HG02885 (cell line): ENCODE results near the gene NELFA.
A peak's percentile ranks its signal among the peaks of the same experiment; 100 is the strongest.

Source experiments
- ATAC-seq: cut with Tn5 transposase; IDR thresholded peaks from one replicate; pipeline ENCODE4 v1.9.1; 2021; ENCODE audit warnings: mild to moderate bottlenecking; ENCODE audit not compliant: unreplicated experiment, poor library complexity

Gene NELFA

DNA sequence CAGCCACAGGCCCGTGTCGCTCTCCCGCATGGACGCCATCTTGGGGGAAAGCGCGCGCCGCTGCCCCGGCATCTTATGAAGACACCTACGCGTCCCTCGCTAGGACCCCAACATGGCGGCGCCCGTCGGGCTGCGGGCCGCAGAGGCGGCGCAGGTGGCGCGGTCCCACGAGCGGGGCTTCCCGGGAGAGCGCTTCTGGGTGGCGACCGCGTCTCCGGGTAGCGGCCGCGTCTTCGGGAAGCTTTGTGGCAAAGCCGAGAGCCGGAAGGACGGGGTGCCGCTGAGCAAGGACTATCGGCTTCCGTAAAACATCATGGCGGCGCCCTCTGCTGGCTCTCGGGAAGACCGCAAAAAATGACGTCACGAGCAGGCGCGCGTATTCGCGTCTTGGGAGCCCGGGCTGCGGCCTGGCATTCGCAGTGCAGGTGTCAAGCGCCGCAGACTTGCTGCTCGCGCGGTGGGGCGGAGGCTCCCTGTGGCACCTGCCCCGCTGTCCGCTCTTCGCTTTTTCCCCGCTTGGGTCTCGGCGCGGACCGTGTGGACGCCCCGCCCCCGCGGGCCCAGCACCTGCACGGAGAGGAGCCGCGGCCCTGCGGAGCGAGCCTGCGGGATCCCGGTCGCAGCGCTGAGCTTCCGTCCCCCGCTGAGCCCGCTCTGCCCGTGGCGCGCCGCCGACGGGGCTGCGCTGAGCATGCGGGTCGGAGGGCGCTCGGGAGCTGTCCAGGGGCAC is at the start of gene NELFA:
NELFA (minus strand) TSS at position 54 of the 730 bp plus-strand sequence; CDS start at position 39, 15 bp downstream.
- peak; percentile 81 for ATAC-seq

DNA sequence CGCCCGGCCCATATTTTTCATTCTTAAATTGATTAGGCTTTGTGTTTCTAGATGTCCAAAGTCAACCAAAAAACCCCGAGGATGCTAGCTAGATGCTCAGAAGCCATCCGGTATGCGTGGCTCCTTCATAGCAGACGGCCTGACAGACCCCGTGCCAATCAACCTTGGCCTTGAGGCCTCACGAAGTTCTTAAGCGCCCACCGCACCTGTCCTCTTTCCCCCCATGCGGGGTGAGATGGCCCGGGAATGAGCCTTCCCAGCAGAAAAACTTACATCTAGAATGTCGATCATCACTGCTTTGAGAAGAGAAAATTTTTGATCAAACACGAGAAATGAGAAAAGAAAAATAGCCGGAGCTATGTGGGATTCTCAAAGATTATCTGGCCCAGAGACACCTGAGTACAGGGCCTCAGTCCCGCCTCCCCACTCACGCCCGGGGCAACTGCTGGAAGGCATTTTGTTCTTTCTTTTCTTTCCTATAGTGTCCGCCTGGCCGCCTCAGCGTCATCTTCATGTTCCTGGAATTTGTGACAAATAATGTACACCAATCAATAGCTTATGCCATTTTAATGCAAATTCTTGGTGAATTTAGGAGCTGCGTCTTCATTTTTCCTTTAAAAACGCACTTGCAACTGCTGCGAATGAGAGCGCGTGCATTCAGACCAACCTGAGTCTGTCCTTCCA is 48.8 kb upstream of the NELFA start:
- no peak for ATAC-seq

DNA sequence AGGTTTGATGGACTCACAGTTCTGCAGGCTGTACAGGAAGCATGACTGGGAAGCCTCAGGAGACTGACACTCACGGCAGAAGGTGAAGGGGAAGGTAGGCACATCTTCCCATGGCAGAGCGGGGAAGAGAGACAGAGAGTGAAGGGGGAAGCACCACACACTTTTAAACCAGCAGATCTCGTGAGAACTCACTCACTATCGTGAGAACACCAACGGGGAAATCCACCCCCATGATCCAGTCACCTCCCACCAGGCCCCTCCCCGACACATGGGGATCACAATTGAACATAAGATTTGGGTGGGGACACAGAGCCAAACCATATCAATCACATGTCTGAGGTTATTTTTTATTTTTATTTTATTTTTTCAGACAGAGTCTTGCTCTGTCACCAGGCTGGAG is 45.4 kb upstream of the NELFA start:
- ATAC-seq = no peak

DNA sequence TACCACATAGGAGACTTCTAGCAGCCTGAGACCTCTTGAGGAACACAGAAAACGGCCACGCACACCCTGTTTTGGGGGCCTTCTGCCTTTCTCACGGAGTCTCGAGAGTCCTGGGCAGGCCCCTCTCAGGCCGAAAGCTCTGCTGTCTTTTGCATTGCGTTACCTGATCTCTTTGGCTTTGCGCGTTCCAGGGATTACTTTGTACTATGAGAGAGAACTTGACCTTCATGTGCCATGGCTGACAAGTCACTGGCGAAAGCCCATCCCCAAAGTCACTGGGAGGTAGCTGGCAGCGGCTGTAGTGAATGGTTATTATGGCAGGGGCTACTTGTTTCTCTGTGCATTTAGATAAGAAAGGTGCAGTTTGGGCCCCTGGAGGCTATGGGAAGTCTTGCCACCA is 42.3 kb upstream of the NELFA start:
- ATAC-seq = no peak

GRCh38 chr4:2049811-2050210 is 41.0 kb upstream of the NELFA start:
- ATAC-seq = no peak

GRCh38 chr4:2049381-2049780 is 40.6 kb upstream of the NELFA start:
- ATAC-seq = no peak

DNA sequence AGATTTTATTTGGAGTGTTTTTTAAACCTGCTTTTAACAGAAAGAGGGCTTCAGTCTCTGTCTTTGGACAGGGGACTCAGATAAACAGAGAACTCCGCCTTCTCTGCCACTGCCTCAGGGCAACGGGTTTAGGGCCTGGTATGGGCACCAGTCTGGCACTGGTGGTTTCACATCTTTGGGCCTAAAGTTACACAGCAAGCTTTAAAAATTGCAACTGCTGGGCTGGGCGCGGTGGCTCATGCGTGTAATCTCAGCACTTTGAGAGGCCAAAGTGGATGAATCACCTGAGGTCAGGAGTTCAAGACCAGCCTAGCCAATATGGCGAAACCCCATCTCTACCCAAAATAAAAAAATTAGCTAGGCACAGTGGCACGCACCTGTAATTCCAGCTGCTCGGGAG is 40.1 kb upstream of the NELFA start:
- no peak for ATAC-seq

GRCh38 chr4:2047781-2048581 is 39.2 kb upstream of the NELFA start:
- ATAC-seq = no peak

DNA sequence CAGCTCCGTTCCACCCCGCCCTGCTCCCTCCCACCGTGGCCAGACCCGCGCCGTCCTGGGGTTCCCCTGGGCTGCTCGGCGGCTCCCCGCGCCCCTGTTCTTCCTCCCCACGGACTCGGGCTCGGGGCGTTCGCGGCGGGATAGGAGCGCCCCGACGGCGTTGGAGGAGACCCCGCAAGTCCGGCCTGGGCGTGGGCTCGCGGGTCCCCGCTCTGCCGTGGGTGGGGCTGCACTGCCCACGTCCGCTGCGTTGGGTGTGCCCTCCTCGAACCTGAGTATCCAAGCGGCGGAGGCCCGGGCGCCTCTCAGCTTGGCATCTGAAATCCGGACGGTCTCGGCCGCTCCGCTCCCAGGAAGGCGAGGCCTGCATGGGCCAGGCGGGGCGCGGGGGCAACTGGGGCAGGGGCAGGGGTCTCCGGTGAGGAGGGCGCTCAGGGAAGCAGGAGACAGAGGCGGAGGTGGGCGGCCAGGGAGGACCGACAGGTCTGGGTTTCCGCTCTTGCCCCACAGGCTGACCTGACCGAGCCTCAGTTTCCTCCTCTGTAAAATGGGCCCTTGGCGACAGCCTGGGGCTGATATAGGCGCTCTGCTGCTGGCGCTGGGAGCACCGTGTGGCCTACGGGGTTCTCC is 38.4 kb upstream of the NELFA start:
- no peak for ATAC-seq

DNA sequence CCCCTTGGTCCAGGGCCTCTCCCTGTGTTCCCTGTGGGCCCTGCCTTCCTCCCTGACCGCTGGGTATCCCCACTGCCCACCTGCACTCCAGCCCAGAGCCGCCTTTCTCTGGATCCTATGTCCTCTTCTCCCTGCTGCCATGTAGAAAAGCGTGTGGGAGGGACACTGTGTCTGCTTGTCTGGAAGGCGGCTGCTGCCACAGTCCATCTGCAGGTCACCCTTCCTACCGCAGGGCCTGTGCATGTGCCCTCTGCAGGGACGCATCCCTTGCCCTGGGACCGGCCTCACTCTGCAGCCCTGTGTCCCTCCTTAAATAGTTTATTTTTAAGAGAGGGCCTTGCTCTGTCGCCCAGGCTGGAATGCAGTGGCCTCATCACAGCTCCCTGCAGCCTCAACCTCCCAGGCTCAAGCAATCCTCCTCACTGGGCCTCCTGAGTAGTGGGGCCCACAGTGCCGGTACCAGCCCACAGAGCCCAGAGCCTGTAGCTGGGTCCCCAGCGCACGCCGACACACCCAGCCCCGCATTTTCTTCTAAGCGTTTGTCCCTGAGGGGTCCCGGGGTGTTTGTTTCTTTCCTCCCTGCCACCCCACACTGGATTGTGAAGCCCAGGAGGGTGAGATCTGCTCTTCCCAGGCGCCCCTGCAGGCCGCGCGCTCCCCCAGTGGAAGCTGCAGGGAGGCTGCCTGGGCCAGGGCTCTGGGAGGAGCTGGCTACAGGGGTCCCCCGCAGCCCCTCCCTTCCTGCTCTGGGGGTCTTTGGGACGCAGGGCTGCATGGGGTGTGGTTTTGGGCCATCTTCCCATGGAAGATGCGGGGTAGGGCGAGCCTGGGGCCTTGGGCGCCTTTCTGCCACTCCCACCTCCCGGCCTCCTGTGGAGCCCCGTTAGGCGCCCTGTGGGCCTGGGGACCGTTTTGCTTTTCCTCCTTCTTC is 37.5 kb upstream of the NELFA start:
- ATAC-seq = no peak

- ATAC-seq = no peak
Observed at GRCh38 chr4:2045518-2045951, 36.8 kb upstream of the NELFA start.

DNA sequence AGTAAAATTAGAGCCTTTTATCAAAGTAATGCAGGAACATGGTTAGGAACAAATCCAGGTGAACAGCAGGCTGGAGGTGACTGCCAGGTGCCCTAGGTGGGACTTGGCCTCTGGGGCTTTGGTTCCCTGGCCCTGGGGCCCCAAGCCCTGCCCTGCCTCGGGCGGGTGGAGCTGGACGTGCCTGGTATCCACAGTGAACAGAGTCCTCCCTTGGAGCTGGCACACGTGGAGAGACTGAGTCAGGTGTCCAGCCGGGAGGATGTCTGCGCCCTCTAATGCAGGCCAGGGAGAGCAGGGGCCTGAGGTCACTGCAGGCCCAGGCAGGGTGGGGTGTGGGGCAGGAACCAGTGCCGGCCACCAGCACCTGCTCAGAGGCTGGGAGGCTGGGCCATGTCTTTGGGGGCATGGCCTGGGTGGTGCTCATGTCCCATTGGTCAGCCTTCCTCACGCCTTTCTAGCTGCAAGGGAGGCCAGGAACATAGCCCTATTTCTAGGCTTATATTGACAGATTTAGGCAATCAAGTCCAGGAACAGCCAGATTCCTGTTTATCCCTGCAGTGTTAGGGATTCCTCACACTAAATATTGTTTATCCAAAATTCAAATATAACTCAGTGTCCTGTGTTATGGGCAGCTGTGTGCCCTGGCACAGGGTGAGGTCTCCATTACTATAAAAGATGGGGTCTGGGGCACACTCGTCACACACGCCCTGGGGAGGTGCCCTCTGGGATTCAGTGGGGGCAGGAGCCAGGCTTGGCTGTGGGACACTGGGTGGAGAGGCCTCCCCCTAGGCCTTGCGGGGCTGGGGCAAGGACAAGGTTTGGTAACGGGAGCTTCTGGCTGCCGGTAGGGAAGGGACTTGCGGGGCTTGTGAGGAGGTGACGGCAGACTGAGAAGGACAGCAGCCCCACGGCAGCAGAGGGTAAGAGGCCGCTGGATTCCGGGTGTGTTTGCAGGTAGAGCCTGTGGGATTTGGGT is 36.1 kb upstream of the NELFA start:
- no peak for ATAC-seq

DNA sequence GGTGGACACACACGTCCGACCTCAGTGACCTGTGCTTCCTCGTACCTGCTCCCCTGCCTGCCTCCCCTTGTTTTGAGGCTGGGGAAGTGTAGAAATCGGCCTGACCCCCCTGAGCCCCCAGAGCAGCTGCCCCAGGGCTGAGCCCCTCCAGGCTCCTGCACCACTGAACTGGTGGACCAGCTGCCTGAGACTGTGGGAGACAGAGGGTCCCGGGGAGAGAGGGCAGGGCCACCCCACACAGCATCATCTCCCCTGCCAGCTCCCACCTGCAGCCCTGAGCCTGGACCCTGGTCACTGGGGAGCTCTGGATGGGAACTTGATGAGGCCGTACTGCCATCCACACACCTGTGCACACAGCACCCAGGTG is 35.3 kb upstream of the NELFA start:
- no peak for ATAC-seq

GRCh38 chr4:2043396-2044118 is 34.8 kb upstream of the NELFA start:
- no peak for ATAC-seq

- no peak for ATAC-seq
Observed at GRCh38 chr4:2042947-2043395, 34.2 kb upstream of the NELFA start.

DNA sequence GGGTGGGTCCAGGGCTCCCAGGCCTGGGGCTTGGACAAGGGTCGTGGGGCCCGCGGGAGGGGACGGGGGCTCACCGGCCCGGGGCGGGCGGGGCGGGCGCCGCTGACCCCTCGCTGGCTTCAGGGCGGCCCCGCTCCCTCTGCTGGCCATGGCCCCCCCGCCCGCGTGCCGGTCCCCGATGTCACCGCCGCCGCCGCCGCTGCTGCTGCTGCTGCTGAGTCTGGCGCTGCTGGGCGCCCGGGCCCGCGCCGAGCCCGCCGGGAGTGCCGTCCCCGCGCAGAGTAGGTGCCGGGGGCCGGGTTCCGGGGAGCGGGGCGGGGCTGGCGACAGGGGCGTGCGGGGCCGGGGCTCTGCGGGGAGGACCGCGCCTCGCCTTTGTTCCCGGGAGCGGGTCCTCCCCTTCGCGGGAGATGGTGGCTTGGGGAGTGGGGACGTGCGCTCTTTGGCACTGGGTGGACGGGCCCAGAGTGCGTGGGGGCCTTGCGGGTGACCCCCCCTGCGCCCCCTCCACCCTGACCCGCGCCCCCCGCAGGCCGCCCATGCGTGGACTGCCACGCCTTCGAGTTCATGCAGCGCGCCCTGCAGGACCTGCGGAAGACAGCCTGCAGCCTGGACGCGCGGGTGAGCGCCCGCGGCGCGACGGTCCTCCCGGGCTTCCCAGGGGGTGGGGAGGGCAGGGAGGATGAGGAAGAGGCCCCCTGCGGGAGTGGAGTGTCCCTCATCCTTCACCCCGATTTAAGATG is 33.6 kb upstream of the NELFA start:
- ATAC-seq = peak; percentile 33
